Upper lobe of left lung (tissue), 6 donors: ENCODE results near the gene SLC25A21. TPM values are rescaled to one million over a fixed set of nuclear protein-coding genes. Genes with fewer than 3 reads are reported as not detected.

Experiments used
- ATAC-seq, 2 donors: fragments of 200-7000 bp; cut with Tn5 transposase; one replicate each; pipeline ENCODE4 v1.9.1; 2022; ENCODE audit warnings: mild to moderate bottlenecking in 2 of 2, moderate library complexity in 2 of 2; ENCODE audit not compliant: low FRiP score in 2 of 2
- DNase-seq, 2 donors: peaks; one replicate each; pipeline ENCODE4 v3.0.0-alpha.2; 2019 to 2020
- H3K27ac ChIP-seq, 4 donors: fragments of 200-600 bp; sonication (generic); one replicate each; pipeline ENCODE4 v1.5.1; 2016 to 2019
- H3K27me3 ChIP-seq, 4 donors: fragments of 200-600 bp; sonication (generic); one replicate each; pipeline ENCODE4 v1.5.1; 2017 to 2019
- H3K36me3 ChIP-seq, 4 donors: fragments of 200-600 bp; sonication (generic); one replicate each; pipeline ENCODE4 v1.5.1; 2016 to 2019
- H3K4me1 ChIP-seq, 4 donors: fragments of 200-600 bp; sonication (generic); one replicate each; pipeline ENCODE4 v1.5.1; 2018 to 2019
- H3K4me3 ChIP-seq, 4 donors: fragments of 200-600 bp; sonication (generic); one replicate each; pipeline ENCODE4 v1.5.1; 2017 to 2019; ENCODE audit warnings: mild to moderate bottlenecking in 2 of 4, moderate library complexity in 1 of 4
- H3K9me3 ChIP-seq, 4 donors: fragments of 200-600 bp; sonication (generic); one replicate each; pipeline ENCODE4 v1.5.1; 2018 to 2019
- CTCF ChIP-seq, 6 experiments: fragments of 450-650 bp in 4 of 6; fragments of 200-600 bp in 2 of 6; sonication (generic) in 2 of 6; IDR thresholded peaks; one replicate each; pipeline ENCODE4 v1.5.1; 2016 to 2019; ENCODE audit warnings: antibody characterized with exemption in 6 of 6
- EP300 ChIP-seq, 4 donors: sonication (generic); formaldehyde crosslinking; IDR thresholded peaks; one replicate each; pipeline ENCODE4 v1.5.1; 2017; ENCODE audit warnings: antibody characterized with exemption in 4 of 4, control low read depth in 2 of 4
- POLR2A ChIP-seq, 4 donors: fragments of 450-650 bp; IDR thresholded peaks; one replicate each; pipeline ENCODE4 v1.5.1; 2016 to 2017; ENCODE audit warnings: antibody characterized with exemption in 4 of 4, mild to moderate bottlenecking in 2 of 4
- POLR2AphosphoS5 ChIP-seq, 2 donors: sonication (generic); formaldehyde crosslinking; IDR thresholded peaks; one replicate each; pipeline ENCODE4 v1.5.1; 2017; ENCODE audit warnings: antibody characterized with exemption in 2 of 2
- WGBS, 2 donors: methylation state at CpG; one replicate each; pipeline ENCODE4 v1.1.5; 2017 to 2018; 5-methylcytosine and 5-hydroxymethylcytosine counted together
- total RNA-seq, 6 donors: library from RNA; depleted of rRNA in 4 of 6; stranded (reverse); fragments of >200 nt in 4 of 6; gene quantifications; one replicate each; pipeline versions ENCODE4 v1.1.0 to v1.2.1, GENCODE V29; 2016 to 2021
- donor health status: DM: no; HTN: no; CAD: no; lungs with moderate emphysema.
- donor health status: DM: no; HTN: yes; CAD: no; lungs with severe emphysema.

The SLC25A21 gene
- total RNA-seq, 6 donors from 2014 or later = 0.15 to 1.7 (median 0.30) TPM; not detected in 3

GRCh38 chr14:36857842-36858445 lies 314.5 kb downstream of the SLC25A21 start:
- H3K27ac ChIP-seq = no peak overlapping the region
- H3K4me3 ChIP-seq = no peak overlapping the region
- no peaks in the 10 kb centered on the region for H3K4me1 ChIP-seq
- H3K27me3 ChIP-seq = no peaks in the 10 kb centered on the region
- peak in 1 of 2 donors; percentile 67 for ATAC-seq
- H3K36me3 ChIP-seq = no peaks in the 10 kb centered on the region
- no peak for TF ChIP-seq POLR2A (IDR thresholded peaks at IDR 0.05)
- TF ChIP-seq EP300 (IDR thresholded peaks at IDR 0.05) = no peak
- no peak for TF ChIP-seq CTCF (IDR thresholded peaks at IDR 0.05)
- no peak for TF ChIP-seq POLR2AphosphoS5 (IDR thresholded peaks at IDR 0.05)
- no peak for DNase-seq
- H3K9me3 ChIP-seq = no peaks in the 10 kb centered on the region
- WGBS, 2 donors = 68 to 69% methylated on average over 5 of the region's 5 CpGs

GRCh38 chr14:36857136-36857535 lies 315.3 kb downstream of the SLC25A21 start:
- Histone ChIP-seq H3K27me3 (no peaks in the 10 kb centered on the region), H3K4me3 (no peak overlapping the region), H3K4me1 (no peaks in the 10 kb centered on the region), H3K27ac (no peak overlapping the region), H3K9me3 (no peaks in the 10 kb centered on the region), H3K36me3 (no peaks in the 10 kb centered on the region)
- no peak for TF ChIP-seq POLR2A (IDR thresholded peaks at IDR 0.05)
- no peak for TF ChIP-seq POLR2AphosphoS5 (IDR thresholded peaks at IDR 0.05)
- TF ChIP-seq CTCF (IDR thresholded peaks at IDR 0.05) = no peak
- TF ChIP-seq EP300 (IDR thresholded peaks at IDR 0.05) = no peak
- DNase-seq (no peak), ATAC-seq (no peak)
- 78 to 84% methylated on average over 7 of the region's 7 CpGs for WGBS, 2 donors

- Histone ChIP-seq H3K27me3 (no peaks in the 10 kb centered on the region), H3K4me1 (no peaks in the 10 kb centered on the region), H3K4me3 (no peak overlapping the region), H3K27ac (no peak overlapping the region), H3K9me3 (no peaks in the 10 kb centered on the region), H3K36me3 (no peaks in the 10 kb centered on the region)
- no peak for DNase-seq
- 54 to 58% methylated on average over 15 of the region's 15 CpGs for WGBS, 2 donors
- TF ChIP-seq POLR2A (IDR thresholded peaks at IDR 0.05) = no peak
- TF ChIP-seq EP300 (IDR thresholded peaks at IDR 0.05) = no peak
- no peak for TF ChIP-seq POLR2AphosphoS5 (IDR thresholded peaks at IDR 0.05)
- ATAC-seq = no peak
Measured at GRCh38 chr14:36856095-36856878, 316.1 kb downstream of the SLC25A21 start.

GRCh38 chr14:36855396-36855795 lies 317.0 kb downstream of the SLC25A21 start:
- H3K27ac ChIP-seq = no peak overlapping the region
- H3K36me3 ChIP-seq = no peaks in the 10 kb centered on the region
- no peaks in the 10 kb centered on the region for H3K9me3 ChIP-seq
- no peaks in the 10 kb centered on the region for H3K4me1 ChIP-seq
- 86 to 88% methylated on average over 3 of the region's 3 CpGs for WGBS, 2 donors
- TF ChIP-seq POLR2A (IDR thresholded peaks at IDR 0.05) (no peak), CTCF (IDR thresholded peaks at IDR 0.05) (no peak), POLR2AphosphoS5 (IDR thresholded peaks at IDR 0.05) (no peak), EP300 (IDR thresholded peaks at IDR 0.05) (no peak)
- DNase-seq (no peak), ATAC-seq (no peak)
- no peaks in the 10 kb centered on the region for H3K27me3 ChIP-seq
- no peak overlapping the region for H3K4me3 ChIP-seq

- 33 to 44% methylated on average over 5 of the region's 5 CpGs for WGBS, 2 donors
- no peak for DNase-seq
- Histone ChIP-seq H3K27me3 (no peaks in the 10 kb centered on the region), H3K36me3 (no peaks in the 10 kb centered on the region), H3K9me3 (no peaks in the 10 kb centered on the region), H3K4me1 (no peaks in the 10 kb centered on the region), H3K27ac (no peak overlapping the region), H3K4me3 (no peak overlapping the region)
- peak; percentile 44 to 83 for ATAC-seq
- TF ChIP-seq POLR2AphosphoS5 (IDR thresholded peaks at IDR 0.05) = no peak
- no peak for TF ChIP-seq CTCF (IDR thresholded peaks at IDR 0.05)
- no peak for TF ChIP-seq EP300 (IDR thresholded peaks at IDR 0.05)
- TF ChIP-seq POLR2A (IDR thresholded peaks at IDR 0.05) = no peak
Measured at GRCh38 chr14:36852981-36853691, 319.3 kb downstream of the SLC25A21 start.
